Measurements from ENCODE around the gene TMEM143. TPM values are rescaled to one million over a fixed set of nuclear protein-coding genes. Genes with fewer than 3 reads are reported as not detected.
A peak's percentile ranks its signal among the peaks of the same experiment; 100 is the strongest.

Gene TMEM143
- polyA plus RNA-seq, 3 donors = 1.7 to 11.9 (median 2.1) TPM

DNA sequence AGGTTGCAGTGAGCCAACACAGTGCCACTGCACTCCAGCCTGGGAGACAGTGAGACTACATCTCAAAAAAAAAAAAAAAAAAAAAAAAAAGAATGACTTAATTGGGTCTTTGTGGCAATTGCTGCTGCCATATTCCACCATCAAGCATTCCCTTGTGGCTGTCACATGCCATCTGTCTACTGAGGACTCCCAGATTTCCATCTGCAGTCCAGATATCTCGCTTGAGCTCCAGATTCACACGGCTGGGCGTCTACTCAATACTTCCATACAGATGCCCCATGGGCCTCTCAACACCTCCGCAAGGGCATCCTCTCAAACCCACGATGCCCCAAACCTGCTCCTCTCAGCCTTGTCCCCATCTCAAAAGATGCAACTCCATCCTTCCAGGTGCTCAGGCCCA, 12.9 kb downstream of the TMEM143 start:
- 97% methylated on average over 5 of the region's 5 CpGs for WGBS (ENCODE audit: insufficient coverage)
- no peaks in the 10 kb centered on the region for H3K79me2 ChIP-seq (ENCODE audit: insufficient read depth, low read length)
- H3K27ac ChIP-seq (ENCODE audit: low read depth in 1 of 2, low read length in 2 of 2) = no peak overlapping the region
- no peaks in the 10 kb centered on the region for H3K9me3 ChIP-seq (replicated peaks in 1 of 2; ENCODE audit: control insufficient read depth in 1 of 2, insufficient read depth in 1 of 2, low read length in 2 of 2)
- H3K27me3 ChIP-seq (ENCODE audit: control insufficient read depth in 2 of 2, insufficient read depth in 2 of 2, low read length in 2 of 2) = no peaks in the 10 kb centered on the region
- no peak overlapping the region for H2AFZ ChIP-seq (ENCODE audit: insufficient read depth, low read depth, low read length, poor library complexity, severe bottlenecking)
- H3K4me3 ChIP-seq (replicated peaks in 1 of 3; ENCODE audit: low read depth in 2 of 3, low read length in 3 of 3) = no peak overlapping the region
- H3K4me1 Mint-ChIP-seq = no peaks in the 10 kb centered on the region
- DNase-seq = no peak
- peaks cover 0 to 3% (median 0%) of the 10 kb centered on the region in 3 donors for H3K27me3 Mint-ChIP-seq (ENCODE audit: low read depth in 3 of 3)
- H3K27ac Mint-ChIP-seq = no peak overlapping the region
- intact Hi-C loops (cut with micrococcal nuclease) = loop anchor here (5.0 kb wide), 2 partner anchors 34 to 39 kb away; no protein-coding TSS in a partner anchor
- TF ChIP-seq, protein P1, sequence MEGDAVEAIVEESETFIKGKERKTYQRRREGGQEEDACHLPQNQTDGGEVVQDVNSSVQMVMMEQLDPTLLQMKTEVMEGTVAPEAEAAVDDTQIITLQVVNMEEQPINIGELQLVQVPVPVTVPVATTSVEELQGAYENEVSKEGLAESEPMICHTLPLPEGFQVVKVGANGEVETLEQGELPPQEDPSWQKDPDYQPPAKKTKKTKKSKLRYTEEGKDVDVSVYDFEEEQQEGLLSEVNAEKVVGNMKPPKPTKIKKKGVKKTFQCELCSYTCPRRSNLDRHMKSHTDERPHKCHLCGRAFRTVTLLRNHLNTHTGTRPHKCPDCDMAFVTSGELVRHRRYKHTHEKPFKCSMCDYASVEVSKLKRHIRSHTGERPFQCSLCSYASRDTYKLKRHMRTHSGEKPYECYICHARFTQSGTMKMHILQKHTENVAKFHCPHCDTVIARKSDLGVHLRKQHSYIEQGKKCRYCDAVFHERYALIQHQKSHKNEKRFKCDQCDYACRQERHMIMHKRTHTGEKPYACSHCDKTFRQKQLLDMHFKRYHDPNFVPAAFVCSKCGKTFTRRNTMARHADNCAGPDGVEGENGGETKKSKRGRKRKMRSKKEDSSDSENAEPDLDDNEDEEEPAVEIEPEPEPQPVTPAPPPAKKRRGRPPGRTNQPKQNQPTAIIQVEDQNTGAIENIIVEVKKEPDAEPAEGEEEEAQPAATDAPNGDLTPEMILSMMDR (IDR thresholded peaks at IDR 0.05) = no peak
- no peak overlapping the region for H3K4me2 ChIP-seq (replicated peaks; ENCODE audit: extremely low read depth, low read length, poor library complexity, severe bottlenecking)
- H4K20me1 ChIP-seq (ENCODE audit: insufficient read depth, low read length) = no peaks in the 10 kb centered on the region
- H3K36me3 Mint-ChIP-seq = peaks cover 6 to 9% of the 10 kb centered on the region in 2 donors
- H3K9me3 Mint-ChIP-seq = peaks cover 0 to 1% (median 0%) of the 10 kb centered on the region in 7 donors
- H3K9ac ChIP-seq (ENCODE audit: insufficient read depth, low read length, poor library complexity, severe bottlenecking) = no peak overlapping the region
- no peaks in the 10 kb centered on the region for H3K4me1 ChIP-seq (ENCODE audit: control insufficient read depth in 1 of 2, insufficient read depth in 2 of 2, low read length in 2 of 2)
- no peak overlapping the region for H3K4me3 Mint-ChIP-seq
- no peaks in the 10 kb centered on the region for H3K36me3 ChIP-seq (replicated peaks in 1 of 2; ENCODE audit: control insufficient read depth in 1 of 2, insufficient read depth in 2 of 2, low read length in 2 of 2)

DNA sequence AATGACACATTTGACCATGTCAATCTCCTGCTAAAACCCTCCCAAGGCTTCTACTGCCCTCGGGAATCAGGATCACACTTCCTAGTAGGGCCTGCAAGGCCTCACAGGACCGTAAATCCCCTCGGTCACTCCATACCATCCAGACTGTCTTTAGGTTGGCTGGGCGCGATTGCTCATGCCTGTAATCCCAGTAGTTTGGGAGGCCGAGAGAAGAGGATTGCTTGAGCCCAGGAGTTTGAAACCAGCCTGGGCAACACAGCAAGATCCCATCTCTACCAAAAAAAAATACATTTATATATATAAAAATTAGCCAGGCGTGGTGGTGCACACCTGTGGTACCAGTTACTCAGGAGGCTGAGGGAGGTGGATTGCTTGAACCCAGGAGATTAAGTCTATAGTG, 15.0 kb downstream of the TMEM143 start:
- TF ChIP-seq, protein P1 (IDR thresholded peaks at IDR 0.05) = no peak
- Histone ChIP-seq H3K4me2 (replicated peaks; ENCODE audit: extremely low read depth, low read length, poor library complexity, severe bottlenecking) (no peak overlapping the region), H3K27ac (ENCODE audit: low read depth in 1 of 2, low read length in 2 of 2) (no peak overlapping the region), H3K9ac (ENCODE audit: insufficient read depth, low read length, poor library complexity, severe bottlenecking) (no peak overlapping the region), H3K79me2 (ENCODE audit: insufficient read depth, low read length) (no peaks in the 10 kb centered on the region), H3K27me3 (ENCODE audit: control insufficient read depth in 2 of 2, insufficient read depth in 2 of 2, low read length in 2 of 2) (no peaks in the 10 kb centered on the region), H2AFZ (ENCODE audit: insufficient read depth, low read depth, low read length, poor library complexity, severe bottlenecking) (no peak overlapping the region), H3K4me3 (replicated peaks in 1 of 3; ENCODE audit: low read depth in 2 of 3, low read length in 3 of 3) (no peak overlapping the region), H3K36me3 (replicated peaks in 1 of 2; ENCODE audit: control insufficient read depth in 1 of 2, insufficient read depth in 2 of 2, low read length in 2 of 2) (no peaks in the 10 kb centered on the region), H3K4me1 (ENCODE audit: control insufficient read depth in 1 of 2, insufficient read depth in 2 of 2, low read length in 2 of 2) (no peaks in the 10 kb centered on the region), H4K20me1 (ENCODE audit: insufficient read depth, low read length) (no peaks in the 10 kb centered on the region), H3K9me3 (replicated peaks in 1 of 2; ENCODE audit: control insufficient read depth in 1 of 2, insufficient read depth in 1 of 2, low read length in 2 of 2) (no peaks in the 10 kb centered on the region)
- Mint-ChIP-seq H3K4me1 (no peaks in the 10 kb centered on the region), H3K27ac (peak overlapping the region in 1 of 7 donors; percentile 19), H3K9me3 (peaks cover 0 to 1% (median 0%) of the 10 kb centered on the region in 7 donors), H3K27me3 (ENCODE audit: low read depth in 3 of 3) (peaks cover 0 to 1% (median 0%) of the 10 kb centered on the region in 3 donors), H3K4me3 (no peak overlapping the region), H3K36me3 (peaks cover 7 to 9% of the 10 kb centered on the region in 2 donors)
- whole genome bisulfite sequencing (ENCODE audit: insufficient coverage) = no CpG with 5 or more reads among the region's 7 CpGs
- no peak for DNase-seq
- intact Hi-C loops (cut with micrococcal nuclease) = no loop called here

Data from CD14-positive monocyte (primary cell).